Activated CD4-positive, alpha-beta T cell treated with anti-CD3 and anti-CD28 coated beads, Interleukin-2, amount 50 U/mL, for 16 hours (primary cell): ENCODE results near the gene OR2T33.
"Not testable (repeated sequence)": the region's sequence is repeated elsewhere in the genome, so short reads cannot be mapped to it uniquely, and the experiment has no call there.

Experiments
- DNase-seq: peaks from one replicate; pipeline ENCODE4 v3.0.0-alpha.2; 2020

The OR2T33 gene, protein sequence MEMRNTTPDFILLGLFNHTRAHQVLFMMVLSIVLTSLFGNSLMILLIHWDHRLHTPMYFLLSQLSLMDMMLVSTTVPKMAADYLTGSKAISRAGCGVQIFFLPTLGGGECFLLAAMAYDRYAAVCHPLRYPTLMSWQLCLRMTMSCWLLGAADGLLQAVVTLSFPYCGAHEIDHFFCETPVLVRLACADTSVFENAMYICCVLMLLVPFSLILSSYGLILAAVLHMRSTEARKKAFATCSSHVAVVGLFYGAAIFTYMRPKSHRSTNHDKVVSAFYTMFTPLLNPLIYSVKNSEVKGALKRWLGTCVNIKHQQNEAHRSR

DNA sequence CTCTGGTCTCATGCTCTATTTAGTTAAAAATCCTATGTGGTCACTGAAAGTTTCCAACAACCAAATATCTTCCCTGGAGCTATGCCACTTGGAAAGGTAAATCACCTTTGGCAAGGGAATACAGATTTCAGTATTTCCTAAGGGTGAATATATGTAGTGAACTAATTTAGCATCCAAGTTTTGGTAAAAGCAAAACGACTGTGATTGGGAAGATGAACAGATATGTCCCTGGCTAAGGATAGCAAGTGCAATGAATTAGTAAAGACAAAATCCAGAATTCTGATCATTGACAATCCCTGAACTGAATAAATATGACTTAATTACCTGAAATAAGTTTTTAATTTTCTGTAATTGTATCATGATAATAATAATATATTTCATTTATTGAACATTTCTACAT, at the start of gene OR2T33:
Gene OR2T33, minus strand, starts transcription at position 101 of the 400 bp plus-strand sequence. CDS start 4,162 bp downstream, outside the sequence.
- DNase-seq = no peak

DNA sequence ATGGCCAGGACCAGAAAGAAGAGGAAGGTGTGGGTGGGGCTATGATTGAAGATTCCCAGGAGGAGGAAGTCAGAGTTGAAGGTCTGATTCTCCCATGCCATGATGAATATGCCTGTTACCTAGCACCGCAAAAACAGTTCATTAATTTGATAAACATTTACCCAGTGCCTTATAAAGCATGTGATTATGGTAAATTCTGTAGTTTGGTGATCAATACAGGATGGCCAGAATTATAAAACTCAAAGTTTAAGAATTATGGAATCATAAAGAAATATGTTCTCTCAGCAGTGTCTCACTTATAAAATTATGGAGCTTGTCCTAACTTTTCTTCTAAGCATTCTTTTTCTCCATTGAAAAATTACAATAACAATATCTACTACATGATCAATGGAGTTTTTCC, 46.7 kb upstream of the OR2T33 start, which contains the start of gene OR2M7:
Gene OR2M7, minus strand, starts transcription at position 101 of the 400 bp plus-strand sequence. Its CDS starts 0 bp downstream, at position 101.
- no peak for DNase-seq

DNA sequence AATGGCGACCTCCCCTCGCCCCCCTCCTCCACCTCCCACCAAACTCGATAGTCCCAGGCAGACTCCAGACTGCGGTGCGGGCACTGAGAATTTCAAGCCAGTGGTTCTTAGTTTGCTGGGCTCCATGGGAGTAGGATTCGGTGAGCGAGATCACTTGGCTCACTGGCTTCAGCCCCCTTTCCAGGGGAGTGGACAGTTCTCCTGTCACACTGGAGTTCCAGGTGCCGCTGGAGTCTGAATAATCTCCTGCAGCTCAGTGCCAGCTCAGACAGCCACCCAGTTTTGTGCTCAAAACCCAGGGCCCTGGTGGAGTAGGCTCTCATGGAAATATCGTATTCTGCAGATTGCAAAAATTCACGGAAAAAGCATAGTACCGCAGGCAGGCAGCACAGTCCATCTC, 39.0 kb upstream of the OR2T33 start:
- DNase-seq = no peak

DNA sequence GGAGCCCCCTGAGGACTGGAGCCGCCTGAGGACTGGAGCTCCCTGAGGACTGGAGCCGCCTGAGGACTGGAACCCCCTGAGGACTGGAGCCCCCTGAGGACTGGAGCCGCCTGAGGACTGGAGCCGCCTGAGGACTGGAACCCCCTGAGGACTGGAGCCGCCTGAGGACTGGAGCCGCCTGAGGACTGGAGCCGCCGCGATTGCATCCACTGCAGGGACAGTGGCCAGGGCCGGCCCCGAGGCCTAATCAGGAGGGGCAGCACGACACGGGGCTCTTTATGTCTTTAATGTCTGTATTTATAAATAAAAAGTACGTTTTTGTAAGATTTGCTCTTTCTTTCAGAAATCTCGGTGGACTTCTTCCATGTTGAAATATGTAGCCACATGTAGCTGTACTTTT, 29.0 kb upstream of the OR2T33 start:
- DNase-seq = not testable (repeated sequence)

DNA sequence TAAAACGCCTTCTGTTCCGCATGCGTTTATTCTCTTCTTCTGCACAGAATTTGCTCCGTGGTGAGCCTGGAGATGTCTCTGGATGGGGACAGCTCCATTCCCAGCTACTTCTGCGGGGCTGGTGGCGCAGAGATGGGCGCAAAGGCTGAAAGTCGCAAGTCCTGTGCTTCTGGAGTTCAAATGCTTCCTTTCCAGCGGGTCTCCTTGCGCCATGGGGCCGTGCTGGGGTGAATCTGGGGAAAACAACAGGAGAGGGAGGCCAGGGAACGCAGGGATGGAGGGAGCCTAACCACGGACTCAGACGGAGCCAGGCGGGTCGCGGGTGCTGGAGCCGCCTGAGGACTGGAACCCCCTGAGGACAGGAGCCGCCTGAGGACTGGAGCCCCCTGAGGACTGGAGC, 28.3 kb upstream of the OR2T33 start:
- no peak for DNase-seq

DNA sequence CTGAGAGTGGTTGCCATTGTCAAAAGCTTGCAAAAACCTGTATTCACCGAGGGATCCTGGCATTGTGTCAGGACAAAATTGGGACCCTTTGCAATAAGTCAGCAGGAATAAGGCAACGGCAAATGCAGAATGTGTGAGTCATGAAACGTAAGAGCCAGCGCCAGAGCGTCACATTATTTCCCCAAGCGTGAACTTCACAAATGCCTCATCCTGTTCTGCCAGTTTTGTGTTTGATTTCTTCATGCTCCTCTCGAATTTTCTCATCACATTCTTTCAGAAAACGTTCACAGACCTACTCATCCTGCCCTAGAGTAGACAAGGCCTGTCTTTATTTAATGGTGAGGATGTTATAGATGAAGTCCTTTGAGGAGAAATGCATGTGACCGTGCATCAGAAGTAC, 27.9 kb upstream of the OR2T33 start:
- not testable (repeated sequence) for DNase-seq

DNA sequence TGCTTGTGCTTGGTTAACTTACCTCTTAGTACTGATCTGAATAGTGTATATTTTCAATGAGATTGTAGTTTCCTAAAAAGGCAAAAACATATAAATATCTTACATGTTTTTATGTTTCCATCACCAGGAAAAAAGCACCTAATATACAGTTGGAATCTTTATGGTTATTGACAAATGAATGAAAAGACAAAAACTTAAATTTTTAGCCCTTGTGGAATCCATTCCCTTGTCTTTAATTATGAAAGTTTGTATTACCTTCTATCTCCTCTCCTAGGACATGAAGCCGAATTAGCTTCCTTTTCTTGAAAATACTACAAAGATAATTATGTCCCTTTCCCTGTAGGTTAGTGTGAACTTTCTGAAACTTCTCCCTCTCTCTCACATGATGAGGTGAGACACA, 25.5 kb upstream of the OR2T33 start, which contains the start of gene OR2T12:
Gene OR2T12, minus strand, starts transcription at position 101 of the 400 bp plus-strand sequence. CDS start 7,846 bp downstream, outside the sequence.
- DNase-seq = no peak

DNA sequence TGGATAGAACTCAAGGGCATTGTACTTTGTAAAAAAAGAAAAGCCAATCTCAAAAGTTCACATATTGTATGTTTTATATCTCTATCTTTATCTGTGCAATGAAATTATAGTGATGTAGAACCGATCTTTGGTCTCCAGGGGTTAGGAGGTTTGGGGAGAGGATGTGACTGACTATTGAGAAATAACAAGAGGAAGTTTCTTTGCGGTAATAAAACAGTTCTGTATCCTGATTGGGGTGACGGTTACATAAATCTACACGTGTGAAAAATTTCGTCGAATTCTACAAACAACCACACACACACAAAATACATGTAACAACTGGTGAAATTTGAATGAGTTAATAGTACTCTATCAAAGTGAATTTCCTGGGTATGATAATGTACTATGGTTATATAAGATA, 10.6 kb upstream of the OR2T33 start:
- DNase-seq = no peak

DNA sequence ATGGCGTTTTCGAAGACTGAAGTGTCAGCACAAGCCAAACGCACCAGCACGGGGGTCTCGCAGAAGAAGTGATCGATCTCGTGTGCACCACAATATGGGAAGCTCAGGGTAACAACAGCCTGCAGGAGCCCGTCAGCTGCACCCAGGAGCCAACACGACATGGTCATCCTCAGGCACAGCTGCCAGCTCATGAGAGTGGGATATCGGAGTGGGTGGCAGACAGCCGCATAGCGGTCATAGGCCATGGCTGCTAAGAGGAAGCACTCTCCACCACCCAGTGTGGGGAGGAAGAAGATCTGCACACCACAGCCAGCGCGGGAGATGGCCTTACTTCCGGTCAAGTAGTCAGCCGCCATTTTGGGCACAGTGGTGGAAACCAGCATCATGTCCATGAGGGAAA, 4.6 kb downstream of the OR2T33 start:
- not testable (repeated sequence) for DNase-seq

DNA sequence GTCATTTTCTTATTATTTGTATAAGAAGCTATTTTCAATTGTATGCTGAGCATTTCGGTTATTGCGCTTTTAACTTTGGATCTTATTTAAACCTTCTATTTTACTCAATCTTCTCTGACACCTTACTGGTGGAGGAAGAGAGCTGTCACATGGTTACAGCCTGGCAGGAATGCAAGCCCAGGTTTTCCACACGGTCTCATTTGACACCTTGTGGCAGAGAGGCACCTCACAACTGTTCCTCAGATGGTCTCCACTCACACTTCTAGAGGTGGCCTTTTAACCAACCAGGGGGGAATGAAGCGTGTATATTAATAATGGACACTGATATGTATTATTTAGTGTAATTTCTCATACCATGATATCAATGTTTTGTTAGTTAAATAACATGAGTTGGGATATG, 9.6 kb downstream of the OR2T33 start:
- no peak for DNase-seq

DNA sequence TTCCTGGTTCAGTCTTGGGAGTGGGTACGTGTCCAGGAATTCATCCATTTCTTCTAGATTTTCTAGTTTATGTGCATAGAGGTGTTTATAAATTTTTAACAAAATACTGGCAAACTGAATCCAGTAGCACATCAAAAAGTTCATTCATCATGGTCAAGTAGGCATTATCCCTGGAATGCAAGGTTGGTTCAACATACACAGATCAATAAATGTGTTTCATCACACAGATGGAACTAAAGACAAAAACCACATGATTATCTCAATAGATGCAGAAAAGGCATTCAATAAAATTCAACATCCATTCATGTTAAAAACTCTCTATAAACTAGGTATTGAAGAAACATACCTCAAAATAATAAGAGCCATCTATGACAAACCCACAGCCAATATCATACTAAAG, 18.5 kb downstream of the OR2T33 start:
- DNase-seq = not testable (repeated sequence)

DNA sequence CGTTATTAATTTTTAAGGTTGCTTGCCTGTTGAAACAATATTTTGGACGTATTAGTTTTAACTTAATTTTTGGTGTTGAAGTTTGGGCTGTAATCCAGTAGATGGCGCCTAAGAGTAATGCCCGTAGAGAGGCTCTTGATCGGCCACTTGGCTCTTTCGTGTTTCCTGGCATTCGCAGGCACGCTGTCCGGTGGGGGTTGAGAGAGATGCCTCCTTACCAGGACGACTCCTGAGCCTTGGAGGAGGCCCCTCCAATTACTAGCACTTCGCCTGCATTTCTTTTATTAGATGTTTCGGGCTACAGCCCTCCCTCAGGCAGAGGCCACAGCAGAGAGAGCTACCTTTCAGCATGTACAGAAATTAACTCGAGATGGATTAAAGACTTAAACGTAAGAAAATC, 34.6 kb downstream of the OR2T33 start:
- peak; percentile 49 for DNase-seq

DNA sequence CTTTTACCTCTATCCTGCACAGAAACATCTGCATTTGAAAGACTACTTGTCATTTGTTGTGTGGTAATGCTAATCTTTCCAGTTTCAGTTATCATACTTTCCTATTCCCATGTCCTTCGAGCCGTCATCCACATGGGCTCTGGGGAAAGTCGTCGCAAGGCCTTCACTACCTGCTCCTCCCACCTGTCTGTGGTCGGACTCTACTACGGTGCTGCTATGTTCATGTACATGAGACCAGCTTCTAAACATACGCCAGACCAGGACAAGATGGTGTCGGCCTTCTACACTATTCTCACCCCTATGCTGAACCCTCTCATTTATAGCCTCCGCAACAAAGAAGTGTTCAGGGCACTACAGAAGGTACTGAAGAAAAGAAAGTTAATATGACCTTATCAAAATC, 38.3 kb downstream of the OR2T33 start:
- DNase-seq = no peak

DNA sequence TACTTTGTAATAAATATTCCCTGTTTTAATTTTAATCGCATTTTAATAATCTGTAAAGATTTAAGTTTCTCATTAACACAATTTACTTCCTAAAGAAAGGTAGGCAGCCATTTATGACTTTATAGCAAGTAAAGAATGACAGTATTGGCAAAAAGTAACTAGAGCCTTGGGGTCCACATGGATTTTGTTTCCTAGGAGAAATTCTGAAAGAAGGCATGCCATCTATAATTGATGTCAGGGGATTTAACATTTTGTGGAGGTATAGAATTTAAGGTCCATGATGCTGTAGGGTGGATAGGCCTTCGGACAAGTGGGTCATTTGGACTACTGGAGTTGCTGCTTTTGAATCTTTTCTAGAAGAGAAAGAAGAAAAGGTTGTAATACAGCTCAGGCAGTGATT, 46.7 kb downstream of the OR2T33 start, which contains the start of gene OR2M4:
Gene OR2M4, plus strand, starts transcription at position 301 of the 400 bp plus-strand sequence. CDS start 7,512 bp downstream, outside the sequence.
- DNase-seq = no peak

DNA sequence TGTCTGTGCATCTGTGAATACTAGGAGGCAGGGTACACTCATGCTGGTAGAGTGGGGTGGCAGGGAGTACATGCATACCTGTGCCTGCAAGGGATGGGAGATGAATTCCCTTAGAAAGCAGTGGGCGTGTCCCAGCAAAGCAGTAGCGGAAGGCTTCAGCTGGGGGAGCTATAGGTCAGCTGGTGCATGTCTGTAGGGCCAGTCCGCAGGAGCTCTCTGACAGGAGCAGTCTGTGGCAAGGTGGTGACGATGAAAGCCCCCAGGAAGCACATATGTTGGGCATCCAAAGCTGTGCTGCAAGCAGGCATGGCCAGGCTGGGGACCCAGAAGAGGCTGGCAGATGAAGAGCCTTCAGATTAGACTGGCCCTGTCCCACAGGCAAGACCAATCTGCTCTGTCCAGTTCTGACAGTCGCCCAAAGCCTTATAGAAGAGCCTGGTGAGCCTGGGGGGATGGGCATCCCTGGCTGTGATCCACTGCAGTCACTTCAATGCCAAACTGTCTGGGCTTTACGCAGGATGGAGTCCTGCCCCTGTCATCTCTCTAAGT, 48.3 kb downstream of the OR2T33 start:
- DNase-seq = no peak

DNA sequence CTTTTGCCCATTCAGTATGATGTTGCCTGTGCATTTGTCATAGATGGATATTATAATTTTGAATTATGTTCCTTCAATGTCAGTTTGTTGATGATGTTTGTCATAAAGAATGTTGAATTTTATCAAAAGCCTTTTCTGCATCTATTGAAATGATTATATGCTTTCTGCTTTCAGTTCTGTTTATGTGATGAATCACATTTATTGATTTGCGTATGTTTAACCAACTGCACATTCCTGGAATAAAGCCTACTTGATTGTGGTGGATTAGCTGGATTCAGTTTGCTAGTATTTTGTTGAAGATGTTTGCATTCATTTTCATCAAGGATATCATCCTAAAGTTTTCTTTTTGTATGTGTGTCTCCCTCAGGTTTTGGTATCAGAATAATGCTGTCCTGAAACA, 52.2 kb downstream of the OR2T33 start:
- DNase-seq = no peak
